Measurements from ENCODE around the gene NRIP1. TPM values are rescaled to one million over a fixed set of nuclear protein-coding genes. Genes with fewer than 3 reads are reported as not detected.

Gene NRIP1
- total and polyA plus RNA-seq, 10 of the 15 experiments (the other 5 are each of a cell fraction or from before 2014, with no cell fraction given): 2.9 to 26.1 (median 9.3) TPM

DNA sequence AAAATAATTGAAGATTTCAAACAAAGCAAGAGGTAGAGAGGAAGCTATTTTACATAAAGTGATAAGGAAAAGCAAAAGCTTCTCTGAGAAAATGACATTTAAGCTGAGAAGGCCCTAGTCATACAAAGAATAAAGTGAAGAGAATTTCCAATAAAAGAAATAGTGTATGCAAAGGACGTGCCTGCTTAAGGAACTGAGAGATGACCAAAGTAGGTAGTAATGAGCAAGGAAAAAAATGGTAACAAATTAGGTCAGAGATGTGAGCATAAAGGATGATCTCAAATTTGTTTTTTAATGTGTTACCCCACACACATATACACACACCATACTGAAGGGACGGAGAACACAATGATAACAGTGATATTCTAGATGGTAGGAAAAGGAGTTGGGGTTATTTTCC, 46.4 kb downstream of the NRIP1 start (continued):
- 0 out of 2 replicates have a peak, but pooled peaks have one; percentile 31 for TF ChIP-seq CREM (IDR thresholded peaks at IDR 0.05; ENCODE audit: low read depth)
- TF ChIP-seq ZNF24 (IDR thresholded peaks at IDR 0.05): no peak
- TF ChIP-seq SP1 (IDR thresholded peaks at IDR 0.05; ENCODE audit: low read depth, low read length): no peak
- TF ChIP-seq YBX1 (IDR thresholded peaks at IDR 0.05): no peak
- TF ChIP-seq ZSCAN29 (IDR thresholded peaks at IDR 0.05): 0 out of 2 replicates have a peak, but pooled peaks have one; percentile 18
- TF ChIP-seq SUZ12 (IDR thresholded peaks at IDR 0.05; ENCODE audit: unreplicated experiment): no peak
- TF ChIP-seq, protein P1, sequence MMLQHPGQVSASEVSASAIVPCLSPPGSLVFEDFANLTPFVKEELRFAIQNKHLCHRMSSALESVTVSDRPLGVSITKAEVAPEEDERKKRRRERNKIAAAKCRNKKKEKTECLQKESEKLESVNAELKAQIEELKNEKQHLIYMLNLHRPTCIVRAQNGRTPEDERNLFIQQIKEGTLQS (IDR thresholded peaks at IDR 0.05; ENCODE audit: borderline replicate concordance, extremely low read depth, low read depth, low read length): no peak
- no peak for TF ChIP-seq POLR2AphosphoS5 (IDR thresholded peaks at IDR 0.05; ENCODE audit: low read length)
- no peak for TF ChIP-seq RUNX3 (IDR thresholded peaks at IDR 0.05; ENCODE audit: low read length)
- no peak for TF ChIP-seq IKZF2 (IDR thresholded peaks at IDR 0.05)

DNA sequence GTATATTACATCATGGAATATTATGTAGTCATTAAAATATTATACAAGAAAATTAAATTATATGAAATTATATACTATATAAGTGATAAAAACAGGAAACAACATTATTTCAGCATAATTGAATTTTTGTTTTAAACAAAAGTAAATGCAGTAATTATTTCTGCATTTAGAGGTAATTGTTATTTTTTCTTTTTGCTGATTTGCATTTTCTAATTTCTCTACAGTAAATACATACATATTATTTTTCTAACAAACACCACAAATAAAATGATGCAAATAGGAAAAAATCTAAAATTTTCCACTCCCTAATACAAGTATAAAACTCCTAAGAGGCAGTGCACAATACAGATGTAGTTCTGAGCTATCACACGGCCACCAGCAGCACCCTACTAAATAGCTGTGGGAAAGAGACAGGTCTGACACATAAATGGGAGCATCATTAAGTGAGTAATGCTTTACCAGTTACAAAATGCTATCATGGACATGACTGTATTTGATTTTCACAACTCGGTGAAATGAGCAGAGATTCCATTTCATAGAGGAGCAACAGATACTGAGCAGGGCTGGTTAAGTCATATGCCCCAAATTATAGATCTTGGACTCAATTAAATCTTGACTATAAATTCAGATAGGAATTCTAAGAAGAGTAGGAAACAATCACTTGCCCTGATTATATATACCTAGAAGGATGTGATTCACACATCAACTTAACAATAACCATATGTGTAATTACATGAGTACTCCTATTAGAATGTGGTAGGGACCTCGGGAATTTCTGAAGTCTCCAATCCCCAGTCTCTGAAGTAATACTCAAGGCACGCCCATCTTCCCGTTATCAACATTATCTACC, 49.0 kb downstream of the NRIP1 start:
- BruUV-seq (replicated peaks): no TSS peak
- no peak overlapping the region for H3K9ac ChIP-seq (ENCODE audit: control insufficient read depth, insufficient read depth, low read length)
- FAIRE-seq: no peak

More for the DNA sequence above, 49.0 kb downstream of the NRIP1 start:
- Histone ChIP-seq H3K9me3 (replicated peaks; ENCODE audit: control insufficient read depth, insufficient read depth, low read length) (no peaks in the 10 kb centered on the region), H3K4me3 (no peak overlapping the region), H4K20me1 (ENCODE audit: control insufficient read depth, insufficient read depth) (no peaks in the 10 kb centered on the region), H3K36me3 (ENCODE audit: control insufficient read depth in 2 of 2, insufficient read depth in 2 of 2, low read length in 1 of 2) (no peaks in the 10 kb centered on the region; a peak in 1 of 4 replicates), H3K4me2 (ENCODE audit: control insufficient read depth, insufficient read depth) (no peak overlapping the region), H2AFZ (ENCODE audit: control insufficient read depth, low read depth, low read length) (no peak overlapping the region), H3K27ac (ENCODE audit: control insufficient read depth, insufficient read depth) (no peak overlapping the region), H3K4me1 (ENCODE audit: control insufficient read depth, insufficient read depth, low read length) (no peaks in the 10 kb centered on the region), H3K27me3 (replicated peaks in 1 of 2; ENCODE audit: control insufficient read depth in 2 of 2, insufficient read depth in 2 of 2, low read length in 1 of 2) (no peaks in the 10 kb centered on the region), H3K79me2 (ENCODE audit: control insufficient read depth, insufficient read depth, low read length) (peaks cover 2% of the 10 kb centered on the region)
- SMC1A ChIA-PET (ENCODE audit: uncharacterized antibody, unreplicated experiment): no interaction called here
- WGBS (ENCODE audit: insufficient coverage, insufficient replicate concordance, low lambda C conversion rate, missing lambda C conversion rate): 67% methylated on average over 5 of the region's 5 CpGs
- in situ Hi-C loops (cut with MboI) (no loop called here), intact Hi-C loops (cut with micrococcal nuclease; ENCODE audit: unreplicated experiment) (no loop called here)
- no peak for DNase-seq (ENCODE audit: low read depth, low spot score)
- ATAC-seq: no peak
- no peak for TF ChIP-seq NR2F1 (conservative IDR thresholded peaks at IDR 0.05)
- TF ChIP-seq STAT3 (IDR thresholded peaks at IDR 0.05; ENCODE audit: low read depth, low read length): no peak
- TF ChIP-seq NFIC (IDR thresholded peaks at IDR 0.05; ENCODE audit: low read depth, low read length): no peak
- TF ChIP-seq, protein P2, sequence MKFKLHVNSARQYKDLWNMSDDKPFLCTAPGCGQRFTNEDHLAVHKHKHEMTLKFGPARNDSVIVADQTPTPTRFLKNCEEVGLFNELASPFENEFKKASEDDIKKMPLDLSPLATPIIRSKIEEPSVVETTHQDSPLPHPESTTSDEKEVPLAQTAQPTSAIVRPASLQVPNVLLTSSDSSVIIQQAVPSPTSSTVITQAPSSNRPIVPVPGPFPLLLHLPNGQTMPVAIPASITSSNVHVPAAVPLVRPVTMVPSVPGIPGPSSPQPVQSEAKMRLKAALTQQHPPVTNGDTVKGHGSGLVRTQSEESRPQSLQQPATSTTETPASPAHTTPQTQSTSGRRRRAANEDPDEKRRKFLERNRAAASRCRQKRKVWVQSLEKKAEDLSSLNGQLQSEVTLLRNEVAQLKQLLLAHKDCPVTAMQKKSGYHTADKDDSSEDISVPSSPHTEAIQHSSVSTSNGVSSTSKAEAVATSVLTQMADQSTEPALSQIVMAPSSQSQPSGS (IDR thresholded peaks at IDR 0.05; ENCODE audit: low read length): no peak
- no peak for TF ChIP-seq ESRRA (IDR thresholded peaks at IDR 0.05; ENCODE audit: low read length)
- no peak for TF ChIP-seq FOXK2 (IDR thresholded peaks at IDR 0.05)
- TF ChIP-seq TARDBP (IDR thresholded peaks at IDR 0.05; ENCODE audit: borderline replicate concordance): no peak
- TF ChIP-seq, protein P3, sequence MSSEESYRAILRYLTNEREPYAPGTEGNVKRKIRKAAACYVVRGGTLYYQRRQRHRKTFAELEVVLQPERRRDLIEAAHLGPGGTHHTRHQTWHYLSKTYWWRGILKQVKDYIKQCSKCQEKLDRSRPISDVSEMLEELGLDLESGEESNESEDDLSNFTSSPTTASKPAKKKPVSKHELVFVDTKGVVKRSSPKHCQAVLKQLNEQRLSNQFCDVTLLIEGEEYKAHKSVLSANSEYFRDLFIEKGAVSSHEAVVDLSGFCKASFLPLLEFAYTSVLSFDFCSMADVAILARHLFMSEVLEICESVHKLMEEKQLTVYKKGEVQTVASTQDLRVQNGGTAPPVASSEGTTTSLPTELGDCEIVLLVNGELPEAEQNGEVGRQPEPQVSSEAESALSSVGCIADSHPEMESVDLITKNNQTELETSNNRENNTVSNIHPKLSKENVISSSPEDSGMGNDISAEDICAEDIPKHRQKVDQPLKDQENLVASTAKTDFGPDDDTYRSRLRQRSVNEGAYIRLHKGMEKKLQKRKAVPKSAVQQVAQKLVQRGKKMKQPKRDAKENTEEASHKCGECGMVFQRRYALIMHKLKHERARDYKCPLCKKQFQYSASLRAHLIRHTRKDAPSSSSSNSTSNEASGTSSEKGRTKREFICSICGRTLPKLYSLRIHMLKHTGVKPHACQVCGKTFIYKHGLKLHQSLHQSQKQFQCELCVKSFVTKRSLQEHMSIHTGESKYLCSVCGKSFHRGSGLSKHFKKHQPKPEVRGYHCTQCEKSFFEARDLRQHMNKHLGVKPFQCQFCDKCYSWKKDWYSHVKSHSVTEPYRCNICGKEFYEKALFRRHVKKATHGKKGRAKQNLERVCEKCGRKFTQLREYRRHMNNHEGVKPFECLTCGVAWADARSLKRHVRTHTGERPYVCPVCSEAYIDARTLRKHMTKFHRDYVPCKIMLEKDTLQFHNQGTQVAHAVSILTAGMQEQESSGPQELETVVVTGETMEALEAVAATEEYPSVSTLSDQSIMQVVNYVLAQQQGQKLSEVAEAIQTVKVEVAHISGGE (CRISPR knock-in tag; IDR thresholded peaks at IDR 0.05): no peak
- TF ChIP-seq PAX8 (IDR thresholded peaks at IDR 0.05): no peak
- POLR2A ChIA-PET: no interaction called here
- RAD21 ChIA-PET (ENCODE audit: unreplicated experiment): no interaction called here
- CTCF ChIA-PET: no interaction called here

All from GM12878 (cell line).